Kidney (tissue), 14 donors: ENCODE measurements around the gene ALPI. TPM values are rescaled to one million over a fixed set of nuclear protein-coding genes. Genes with fewer than 3 reads are reported as not detected.

ENCODE experiments used
- DNase-seq, 5 donors: peaks; one replicate each; pipeline ENCODE4 v3.0.0-alpha.2; 2013 to 2020
- FAIRE-seq: peaks from 2 replicates; lab custom pipeline; 2012; peaks lifted over from hg19 to GRCh38; lab: Jason Lieb, UNC
- H3K27ac ChIP-seq, 2 donors: one replicate each; pipeline ENCODE4 v1.7.0; 2013; ENCODE audit warnings: low read depth in 2 of 2, low read length in 2 of 2, inconsistent platforms in 1 of 2
- H3K27me3 ChIP-seq: one replicate; pipeline ENCODE4 v1.7.1; 2013; ENCODE audit warnings: low read length, inconsistent platforms; ENCODE audit not compliant: control insufficient read depth, insufficient read depth
- H3K36me3 ChIP-seq, 3 donors: one replicate each; pipeline versions ENCODE4 v1.7.0 to v1.7.1; 2013; ENCODE audit warnings: low read length in 3 of 3, control low read depth in 1 of 3, inconsistent platforms in 1 of 3; ENCODE audit not compliant: insufficient read depth in 3 of 3, control insufficient read depth in 2 of 3
- H3K4me1 ChIP-seq, 3 donors: one replicate each; pipeline versions ENCODE4 v1.7.0 to v1.7.1; 2013; ENCODE audit warnings: low read length in 3 of 3, inconsistent platforms in 1 of 3, low read depth in 1 of 3; ENCODE audit not compliant: control insufficient read depth in 2 of 3, insufficient read depth in 2 of 3
- H3K4me3 ChIP-seq, 3 donors: one replicate each; pipeline versions ENCODE4 v1.7.0 to v1.8.1; 2013; ENCODE audit warnings: low read length in 3 of 3, control low read depth in 1 of 3, inconsistent platforms in 1 of 3
- H3K9ac ChIP-seq, 3 donors: one replicate each; pipeline versions ENCODE4 v1.7.0 to v1.7.1; 2013; ENCODE audit warnings: low read length in 3 of 3, control low read depth in 1 of 3, inconsistent platforms in 1 of 3
- H3K9me3 ChIP-seq, 3 donors: one replicate each; pipeline versions ENCODE4 v1.7.0 to v1.7.1; 2013; ENCODE audit warnings: low read length in 3 of 3, control low read depth in 1 of 3, inconsistent platforms in 1 of 3; ENCODE audit not compliant: control insufficient read depth in 2 of 3, insufficient read depth in 1 of 3
- intact Hi-C: fragments of 100-400 bp; cut with DNase I; formaldehyde crosslinking; loops from one replicate; pipeline ENCODE4 v1.11.1; 2022
- polyA plus RNA-seq: library from polyadenylated mRNA; stranded (reverse); fragments of 350-450 nt; fragmentation: Illumina TruSeq; extraction: RNeasy Lipid Tissue Mini Kit (QIAGEN cat#74804); gene quantifications from one replicate; pipeline ENCODE4 v1.2.3, GENCODE V29; 2014; ENCODE audit warnings: low read depth, low replicate concordance; ENCODE audit not compliant: insufficient read depth
- total RNA-seq: library from RNA; stranded (reverse); fragmentation: NEBNext Ultra II Directional; extraction: Animal tissue kit (Norgen Biotek cat#: 25700); gene quantifications from one replicate; pipeline ENCODE4 v1.2.1, GENCODE V29; 2021
- TF ChIP-seq, protein P1 (sequence below): IDR thresholded peaks from 3 replicates; pipeline ENCODE4 v1.5.1; 2012; ENCODE audit warnings: mild to moderate bottlenecking, moderate library complexity, borderline replicate concordance; ENCODE audit not compliant: insufficient read depth; ENCODE audit errors: extremely low read depth
- donor health status: control.
- donor health status: control.
- donor health status: control.
- donor health status: control.
- donor health status: control.
- donor health status: DM: yes; HTN: yes; CAD: no.
- donor health status: Normal renal cell carcinoma (clear cell type).

The ALPI gene
- total and polyA plus RNA-seq, 2 donors from 2014 or later: 0.09 to 0.49 TPM

DNA sequence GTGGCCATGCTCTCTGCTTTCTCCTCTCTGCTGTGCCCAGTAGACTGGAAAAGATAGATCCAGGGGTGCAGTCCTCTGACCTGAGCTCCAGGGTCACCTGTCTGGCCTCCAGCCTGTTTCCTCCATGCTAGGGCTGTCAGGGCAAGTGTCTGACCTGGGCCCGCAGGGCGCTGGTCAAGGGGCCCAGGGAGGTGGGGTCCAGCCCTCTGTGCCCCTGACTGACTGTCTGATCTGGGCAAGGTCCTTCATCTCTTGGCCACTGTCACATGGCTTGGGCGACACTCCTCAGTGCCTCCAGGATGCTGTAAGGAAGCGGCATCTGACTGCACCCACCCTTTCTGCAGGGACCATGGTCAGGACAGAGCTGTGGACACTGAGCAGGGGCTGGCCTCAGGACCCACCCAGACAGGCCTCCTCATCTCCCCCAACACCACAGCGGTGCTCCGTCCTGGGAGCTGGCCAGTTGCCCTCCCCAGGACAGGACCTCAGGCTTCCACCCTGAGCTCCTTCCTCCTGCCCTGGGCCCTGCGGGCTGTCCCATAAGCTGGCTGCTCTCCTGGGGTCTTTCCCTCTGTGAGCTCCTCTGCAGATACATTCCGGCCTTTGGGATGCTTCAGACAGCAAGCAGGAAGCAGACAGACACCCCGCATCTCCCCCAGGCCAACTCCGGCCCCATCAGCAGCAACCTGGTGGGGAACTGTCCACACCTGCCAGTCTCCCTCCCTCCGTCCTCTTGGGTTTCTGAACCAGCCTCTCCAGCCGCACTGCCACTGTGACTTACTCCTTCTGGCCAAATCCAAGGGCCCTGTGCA is 21.2 kb upstream of the ALPI start:
- FAIRE-seq (no peak), DNase-seq (peak in 2 of 5 donors; percentile 30 to 58)
- Histone ChIP-seq H3K9me3 (no peaks in the 10 kb centered on the region), H3K4me3 (no peak overlapping the region), H3K36me3 (no peaks in the 10 kb centered on the region), H3K9ac (no peak overlapping the region), H3K4me1 (no peaks in the 10 kb centered on the region), H3K27ac (no peak overlapping the region), H3K27me3 (no peaks in the 10 kb centered on the region)
- intact Hi-C loops: loop anchor here (10.0 kb wide), 1 partner anchor 520 kb away; no protein-coding TSS in a partner anchor
- TF ChIP-seq, protein P1, sequence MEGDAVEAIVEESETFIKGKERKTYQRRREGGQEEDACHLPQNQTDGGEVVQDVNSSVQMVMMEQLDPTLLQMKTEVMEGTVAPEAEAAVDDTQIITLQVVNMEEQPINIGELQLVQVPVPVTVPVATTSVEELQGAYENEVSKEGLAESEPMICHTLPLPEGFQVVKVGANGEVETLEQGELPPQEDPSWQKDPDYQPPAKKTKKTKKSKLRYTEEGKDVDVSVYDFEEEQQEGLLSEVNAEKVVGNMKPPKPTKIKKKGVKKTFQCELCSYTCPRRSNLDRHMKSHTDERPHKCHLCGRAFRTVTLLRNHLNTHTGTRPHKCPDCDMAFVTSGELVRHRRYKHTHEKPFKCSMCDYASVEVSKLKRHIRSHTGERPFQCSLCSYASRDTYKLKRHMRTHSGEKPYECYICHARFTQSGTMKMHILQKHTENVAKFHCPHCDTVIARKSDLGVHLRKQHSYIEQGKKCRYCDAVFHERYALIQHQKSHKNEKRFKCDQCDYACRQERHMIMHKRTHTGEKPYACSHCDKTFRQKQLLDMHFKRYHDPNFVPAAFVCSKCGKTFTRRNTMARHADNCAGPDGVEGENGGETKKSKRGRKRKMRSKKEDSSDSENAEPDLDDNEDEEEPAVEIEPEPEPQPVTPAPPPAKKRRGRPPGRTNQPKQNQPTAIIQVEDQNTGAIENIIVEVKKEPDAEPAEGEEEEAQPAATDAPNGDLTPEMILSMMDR: no peak

DNA sequence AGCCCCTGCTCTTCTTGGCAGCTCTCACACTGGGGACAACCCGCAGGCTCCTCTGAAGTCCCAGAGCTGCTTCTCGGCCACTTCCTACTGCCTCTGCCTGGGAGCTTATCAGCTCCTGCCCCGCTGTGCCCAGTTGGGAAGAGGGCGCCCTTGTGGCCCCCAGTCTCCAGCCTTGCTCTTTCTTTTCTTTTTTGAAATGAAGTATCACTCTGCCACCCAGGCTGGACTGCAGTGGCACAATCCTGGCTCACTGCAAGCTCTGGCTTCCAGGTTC is 20.6 kb upstream of the ALPI start:
- no peak overlapping the region for H3K4me3 ChIP-seq
- intact Hi-C loops: loop anchor here (10.0 kb wide), 1 partner anchor 521 kb away; no protein-coding TSS in a partner anchor
- H3K9ac ChIP-seq: no peak overlapping the region
- TF ChIP-seq, protein P1: no peak
- H3K4me1 ChIP-seq: no peaks in the 10 kb centered on the region
- DNase-seq (no peak), FAIRE-seq (no peak)
- H3K36me3 ChIP-seq: no peaks in the 10 kb centered on the region
- H3K27ac ChIP-seq: no peak overlapping the region
- H3K27me3 ChIP-seq: no peaks in the 10 kb centered on the region
- H3K9me3 ChIP-seq: no peaks in the 10 kb centered on the region

DNA sequence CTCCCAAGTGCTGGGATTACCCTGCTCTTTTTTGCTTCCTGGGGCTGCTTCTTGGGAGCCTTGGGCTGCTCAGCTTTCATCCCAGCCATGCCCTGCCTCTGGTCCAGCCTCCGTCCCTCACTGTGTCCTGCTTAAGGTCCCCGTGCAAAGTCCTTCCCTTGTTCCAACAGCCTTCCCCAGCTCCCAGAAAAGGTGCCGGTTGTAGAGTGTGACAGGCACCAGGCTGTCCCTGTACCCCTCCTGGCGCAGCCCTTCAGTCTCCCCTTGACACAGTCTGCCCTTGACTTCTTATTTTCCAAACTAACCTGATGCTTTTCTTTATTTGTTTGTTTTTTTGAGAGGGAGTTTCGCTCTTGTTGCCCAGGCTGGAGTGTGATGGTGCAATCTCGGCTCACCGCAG is 20.1 kb upstream of the ALPI start:
- DNase-seq (peak in 2 of 5 donors; percentile 13 to 19), FAIRE-seq (no peak)
- TF ChIP-seq, protein P1: no peak
- Histone ChIP-seq H3K4me3 (no peak overlapping the region), H3K9ac (no peak overlapping the region), H3K27ac (no peak overlapping the region), H3K9me3 (no peaks in the 10 kb centered on the region), H3K27me3 (no peaks in the 10 kb centered on the region), H3K4me1 (no peaks in the 10 kb centered on the region), H3K36me3 (no peaks in the 10 kb centered on the region)
- intact Hi-C loops: loop anchor here (10.0 kb wide), 1 partner anchor 521 kb away; no protein-coding TSS in a partner anchor
